ENCODE data around the gene ERG.

Gene ERG

DNA sequence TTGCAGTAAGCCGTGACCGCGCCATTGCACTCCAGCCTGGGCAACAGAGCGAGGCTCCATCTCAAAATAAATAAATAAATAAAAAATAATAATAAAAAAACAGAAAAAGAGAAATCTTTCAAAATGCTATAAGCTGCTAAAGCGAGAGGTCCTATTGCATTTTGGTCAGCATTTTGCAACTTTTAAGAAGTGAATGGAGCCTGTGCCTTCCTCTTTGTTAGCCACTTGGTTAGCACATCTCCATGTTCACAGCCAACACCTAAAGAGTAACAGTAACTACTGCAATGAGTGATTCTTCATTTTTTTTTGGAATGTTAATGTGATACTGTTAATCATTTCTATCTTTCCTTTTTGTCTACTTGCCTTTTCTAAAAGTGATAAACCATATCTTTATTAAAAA is 80.6 kb downstream of the ERG start:
- no peak for DNase-seq (ENCODE audit: low read depth)
- H3K4me3 ChIP-seq (replicated peaks; ENCODE audit: low read depth, low read length): no peak overlapping the region
- TF ChIP-seq, protein P1, sequence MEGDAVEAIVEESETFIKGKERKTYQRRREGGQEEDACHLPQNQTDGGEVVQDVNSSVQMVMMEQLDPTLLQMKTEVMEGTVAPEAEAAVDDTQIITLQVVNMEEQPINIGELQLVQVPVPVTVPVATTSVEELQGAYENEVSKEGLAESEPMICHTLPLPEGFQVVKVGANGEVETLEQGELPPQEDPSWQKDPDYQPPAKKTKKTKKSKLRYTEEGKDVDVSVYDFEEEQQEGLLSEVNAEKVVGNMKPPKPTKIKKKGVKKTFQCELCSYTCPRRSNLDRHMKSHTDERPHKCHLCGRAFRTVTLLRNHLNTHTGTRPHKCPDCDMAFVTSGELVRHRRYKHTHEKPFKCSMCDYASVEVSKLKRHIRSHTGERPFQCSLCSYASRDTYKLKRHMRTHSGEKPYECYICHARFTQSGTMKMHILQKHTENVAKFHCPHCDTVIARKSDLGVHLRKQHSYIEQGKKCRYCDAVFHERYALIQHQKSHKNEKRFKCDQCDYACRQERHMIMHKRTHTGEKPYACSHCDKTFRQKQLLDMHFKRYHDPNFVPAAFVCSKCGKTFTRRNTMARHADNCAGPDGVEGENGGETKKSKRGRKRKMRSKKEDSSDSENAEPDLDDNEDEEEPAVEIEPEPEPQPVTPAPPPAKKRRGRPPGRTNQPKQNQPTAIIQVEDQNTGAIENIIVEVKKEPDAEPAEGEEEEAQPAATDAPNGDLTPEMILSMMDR (IDR thresholded peaks at IDR 0.05; ENCODE audit: low read length, missing control alignments): no peak

DNA sequence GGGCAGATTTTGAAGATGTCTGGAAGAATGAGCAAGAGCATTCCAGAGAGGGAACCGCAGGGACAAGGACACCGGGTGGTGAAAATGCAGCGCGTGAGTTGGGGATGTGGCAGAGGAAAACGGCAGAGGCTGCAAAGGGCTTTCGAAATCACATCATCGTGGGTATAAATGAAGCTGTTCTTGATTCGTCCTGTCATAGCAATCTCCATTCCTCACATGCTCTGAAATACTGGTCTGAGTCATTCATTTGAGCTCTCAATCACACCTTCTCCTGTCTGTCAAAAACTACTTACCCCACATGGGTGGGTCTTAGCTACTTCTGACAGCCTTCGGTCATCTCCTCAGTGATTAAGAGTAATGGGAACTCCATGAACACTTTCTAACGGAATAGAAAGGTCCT is 81.5 kb downstream of the ERG start:
- TF ChIP-seq, protein P1 (IDR thresholded peaks at IDR 0.05; ENCODE audit: low read length, missing control alignments): no peak
- no peak for DNase-seq (ENCODE audit: low read depth)
- no peak overlapping the region for H3K4me3 ChIP-seq (replicated peaks; ENCODE audit: low read depth, low read length)

DNA sequence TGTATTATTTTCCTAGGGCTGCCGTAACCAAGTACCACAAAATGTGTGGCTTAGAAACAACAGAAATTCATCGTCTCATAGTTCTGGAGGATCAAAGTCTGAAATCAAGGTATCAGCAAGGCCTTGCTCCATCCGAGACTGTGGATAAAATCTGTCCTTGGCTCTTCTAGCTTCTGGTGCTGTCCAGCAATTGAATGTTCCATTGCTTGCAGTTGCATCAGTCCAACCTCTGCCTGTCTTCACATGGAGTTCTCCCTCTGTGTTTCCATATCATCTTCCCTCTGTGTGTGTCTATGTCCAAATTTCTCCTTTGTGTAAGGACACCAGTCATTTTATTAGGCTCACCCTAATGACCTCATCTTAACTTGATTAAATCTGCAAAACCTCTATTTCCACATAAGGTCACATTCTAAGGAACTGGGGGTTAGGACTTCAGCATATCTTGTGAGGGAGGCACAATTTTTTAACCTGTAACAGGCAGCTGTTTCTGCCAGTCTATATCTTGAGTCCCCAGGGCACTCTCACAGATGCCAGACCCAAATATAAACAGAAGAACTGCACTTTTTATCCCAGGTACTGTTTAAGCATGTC is 84.2 kb downstream of the ERG start:
- TF ChIP-seq, protein P1 (IDR thresholded peaks at IDR 0.05; ENCODE audit: low read length, missing control alignments): no peak
- DNase-seq (ENCODE audit: low read depth): peak; percentile 29
- no peak overlapping the region for H3K4me3 ChIP-seq (replicated peaks; ENCODE audit: low read depth, low read length)

DNA sequence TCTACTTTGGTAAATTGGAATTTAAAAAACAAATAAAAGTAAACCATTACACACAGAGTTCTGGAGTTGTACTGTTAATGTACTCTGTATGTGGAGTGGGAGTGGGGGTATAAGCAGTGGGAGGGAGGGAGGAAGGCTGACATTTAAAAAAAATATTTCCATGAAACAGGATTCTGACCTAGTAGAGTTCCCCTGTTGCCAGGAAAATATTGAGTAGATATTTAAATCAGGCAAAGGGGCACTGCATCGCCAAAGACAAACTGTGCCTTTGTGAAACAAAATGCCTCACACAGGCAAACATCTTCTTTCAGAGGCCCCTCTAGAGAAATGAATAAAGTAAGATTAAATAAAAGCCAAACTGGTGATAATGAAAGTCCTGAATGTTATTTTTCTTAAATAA is 87.8 kb downstream of the ERG start:
- no peak for DNase-seq (ENCODE audit: low read depth)
- TF ChIP-seq, protein P1 (IDR thresholded peaks at IDR 0.05; ENCODE audit: low read length, missing control alignments): no peak
- no peak overlapping the region for H3K4me3 ChIP-seq (replicated peaks; ENCODE audit: low read depth, low read length)

DNA sequence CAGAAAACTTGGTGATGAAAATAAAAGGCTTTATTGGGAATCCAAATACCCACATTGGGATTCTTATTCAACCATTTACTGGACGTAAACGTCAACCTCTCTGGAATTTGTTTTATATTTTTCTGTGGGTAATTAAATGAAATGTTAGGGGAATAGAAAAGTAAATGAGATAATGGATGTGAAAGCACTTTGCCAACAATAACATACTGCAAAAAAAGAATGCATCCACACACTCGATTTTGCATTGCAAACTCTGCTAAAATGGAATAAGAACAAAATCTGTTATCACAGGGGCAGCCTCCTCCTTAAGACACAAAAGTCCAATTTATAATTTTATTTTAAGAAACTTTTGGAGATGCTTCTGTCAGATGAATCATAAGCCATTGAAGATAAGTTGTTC is 88.4 kb downstream of the ERG start:
- H3K4me3 ChIP-seq (replicated peaks; ENCODE audit: low read depth, low read length): no peak overlapping the region
- peak; percentile 24 for DNase-seq (ENCODE audit: low read depth)
- TF ChIP-seq, protein P1 (IDR thresholded peaks at IDR 0.05; ENCODE audit: low read length, missing control alignments): no peak

DNA sequence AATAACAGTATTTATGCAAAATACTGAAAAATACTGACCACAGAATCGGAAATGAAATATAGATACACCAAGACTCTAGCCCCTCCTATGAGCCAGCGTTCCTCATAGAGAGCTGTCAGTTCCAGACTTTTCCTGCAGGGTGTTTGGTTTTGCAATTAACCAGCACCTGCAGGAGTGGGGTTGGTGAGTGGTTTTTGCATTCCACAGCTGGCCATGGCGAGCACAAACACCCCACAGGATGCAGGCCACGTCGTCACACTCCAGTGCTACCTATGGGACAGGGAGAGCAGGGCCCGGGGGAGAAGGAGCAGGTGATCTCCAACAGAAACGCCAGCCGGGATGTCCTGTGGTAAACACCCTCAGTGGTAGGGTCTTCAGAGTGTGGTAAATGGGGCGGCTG is 94.1 kb downstream of the ERG start:
- no peak for DNase-seq (ENCODE audit: low read depth)
- TF ChIP-seq, protein P1 (IDR thresholded peaks at IDR 0.05; ENCODE audit: low read length, missing control alignments): no peak
- H3K4me3 ChIP-seq (replicated peaks; ENCODE audit: low read depth, low read length): no peak overlapping the region

DNA sequence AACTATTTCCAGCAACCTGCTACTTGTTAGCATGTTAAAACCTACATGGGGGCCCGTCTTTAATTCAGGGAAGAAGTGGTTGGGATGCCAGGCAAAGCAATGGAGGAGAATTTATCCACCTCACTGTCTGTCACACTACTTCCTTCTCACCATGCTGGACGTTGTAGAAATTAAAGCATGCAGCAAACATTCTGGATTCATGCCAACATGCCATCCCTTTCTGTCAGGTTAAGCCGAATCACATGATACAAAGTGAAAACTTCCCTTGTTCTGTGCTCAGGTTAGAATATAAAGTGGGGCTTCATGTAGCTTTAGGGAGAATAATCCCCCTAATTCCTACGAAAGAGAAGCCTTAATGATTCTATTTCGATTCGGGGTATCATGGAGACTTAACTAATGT is 95.5 kb downstream of the ERG start:
- no peak for DNase-seq (ENCODE audit: low read depth)

More for the DNA sequence above, 95.5 kb downstream of the ERG start:
- TF ChIP-seq, protein P1 (IDR thresholded peaks at IDR 0.05; ENCODE audit: low read length, missing control alignments): no peak
- no peak overlapping the region for H3K4me3 ChIP-seq (replicated peaks; ENCODE audit: low read depth, low read length)
